Renal cortex interstitium (tissue), 11 donors: ENCODE data around the gene DTX3. TPM values are rescaled to one million over a fixed set of nuclear protein-coding genes. Genes with fewer than 3 reads are reported as not detected.
"Not testable (repeated sequence)": the region's sequence is repeated elsewhere in the genome, so short reads cannot be mapped to it uniquely, and the experiment has no call there.

Experiments
- DNase-seq, 11 donors: peaks; one replicate each; pipeline ENCODE4 v3.0.0-alpha.2; 2013; ENCODE audit warnings: low read depth in 9 of 11, low spot score in 4 of 11; ENCODE audit errors: extremely low read depth in 1 of 11
- polyA plus RNA-seq, 3 donors: library from polyadenylated mRNA; unstranded; fragments of 120-200 nt; gene quantifications; one replicate each; pipeline ENCODE4 v1.2.1, GENCODE V29; 2013; ENCODE audit not compliant: insufficient read length in 3 of 3

Gene DTX3
- polyA plus RNA-seq, 3 donors: 54.5 to 74.5 (median 63.9) TPM

- DNase-seq: no peak
These were observed 37.2 kb downstream of the DTX3 start for GRCh38 chr12:57641699-57642442.

GRCh38 chr12:57645990-57646658, 41.5 kb downstream of the DTX3 start:
- DNase-seq: not testable (repeated sequence)

- not testable (repeated sequence) for DNase-seq
These were observed 42.0 kb downstream of the DTX3 start for GRCh38 chr12:57646659-57647049.

- no peak for DNase-seq
These were observed 49.4 kb downstream of the DTX3 start for GRCh38 chr12:57654042-57654441.

- DNase-seq: no peak
These were observed 51.1 kb downstream of the DTX3 start for GRCh38 chr12:57655541-57656240.

GRCh38 chr12:57656408-57656807, 51.8 kb downstream of the DTX3 start:
- DNase-seq: not testable (repeated sequence)

- DNase-seq: no peak
These were observed 53.1 kb downstream of the DTX3 start for GRCh38 chr12:57657744-57658143.

GRCh38 chr12:57658890-57659289, 54.3 kb downstream of the DTX3 start:
- DNase-seq: no peak

Other genes with a start within 250 kb of the DTX3 start
- 100 to 1,000 TPM in 1 of 3 donors, 10 to 100 TPM in 2; 62.4 to 109 (median 81.4) TPM for gene R3HDM2, start 173.8 kb upstream of the DTX3 start, polyA plus RNA-seq
- under 1 TPM; 0.25 to 0.33 (median 0.32) TPM for gene INHBC, start 170.0 kb upstream of the DTX3 start, polyA plus RNA-seq
- under 1 TPM; 0.65 to 0.77 (median 0.66) TPM for gene INHBE, start 149.5 kb upstream of the DTX3 start, polyA plus RNA-seq
- 10 to 100 TPM; 16.4 to 22.8 (median 20.3) TPM for gene GLI1, start 145.0 kb upstream of the DTX3 start, polyA plus RNA-seq
- 1 to 10 TPM; 2.9 to 3.1 (median 3.0) TPM for gene ARHGAP9, start 125.0 kb upstream of the DTX3 start, polyA plus RNA-seq
- gene MARS1, start 116.8 kb upstream of the DTX3 start, polyA plus RNA-seq: 100 to 1,000 TPM; 113 to 145 (median 114) TPM
- 10 to 100 TPM; 28.4 to 36.2 (median 31.4) TPM for gene DDIT3, start 84.3 kb upstream of the DTX3 start, polyA plus RNA-seq
- 100 to 1,000 TPM in 1 of 3 donors, 10 to 100 TPM in 2; 52.7 to 108 (median 65.9) TPM for gene MBD6, start 82.0 kb upstream of the DTX3 start, polyA plus RNA-seq
- gene DCTN2, start 57.6 kb upstream of the DTX3 start, polyA plus RNA-seq: 100 to 1,000 TPM; 160 to 172 (median 172) TPM
- under 1 TPM; 0.50 to 0.88 (median 0.76) TPM for gene KIF5A, start 54.8 kb upstream of the DTX3 start, polyA plus RNA-seq
- gene PIP4K2C, start 13.6 kb upstream of the DTX3 start, polyA plus RNA-seq: 10 to 100 TPM; 36.5 to 42.1 (median 40.0) TPM
- 10 to 100 TPM; 29.8 to 37.5 (median 36.4) TPM for gene ARHGEF25, start 6.6 kb downstream of the DTX3 start, polyA plus RNA-seq
- 1 to 10 TPM in 1 of 3 donors, under 1 TPM in 2; 0.84 to 1.3 (median 0.97) TPM for gene B4GALNT1, start 28.4 kb downstream of the DTX3 start, polyA plus RNA-seq
- 100 to 1,000 TPM; 197 to 215 (median 204) TPM for gene OS9, start 89.3 kb downstream of the DTX3 start, polyA plus RNA-seq
- 1 to 10 TPM in 2 of 3 donors, under 1 TPM in 1; 0.89 to 1.9 (median 1.1) TPM for gene AGAP2, start 133.9 kb downstream of the DTX3 start, polyA plus RNA-seq
- 100 to 1,000 TPM in 1 of 3 donors, 10 to 100 TPM in 2; 86.7 to 113 (median 99.9) TPM for gene TSPAN31, start 140.2 kb downstream of the DTX3 start, polyA plus RNA-seq
- 100 to 1,000 TPM; 218 to 260 (median 221) TPM for gene CDK4, start 147.5 kb downstream of the DTX3 start, polyA plus RNA-seq
- 10 to 100 TPM; 16.6 to 24.8 (median 17.6) TPM for gene MARCHF9, start 150.3 kb downstream of the DTX3 start, polyA plus RNA-seq
- 1 to 10 TPM in 2 of 3 donors, under 1 TPM in 1; 0.96 to 1.5 (median 1.2) TPM for gene CYP27B1, start 162.3 kb downstream of the DTX3 start, polyA plus RNA-seq
- 10 to 100 TPM; 28.6 to 31.8 (median 31.5) TPM for gene METTL1, start 167.3 kb downstream of the DTX3 start, polyA plus RNA-seq
- gene EEF1AKMT3, start 167.8 kb downstream of the DTX3 start, polyA plus RNA-seq: 10 to 100 TPM; 11.6 to 13.3 (median 12.1) TPM
- 10 to 100 TPM; 40.5 to 43.2 (median 40.6) TPM for gene TSFM, start 178.0 kb downstream of the DTX3 start, polyA plus RNA-seq
- gene AVIL, start 213.9 kb downstream of the DTX3 start, polyA plus RNA-seq: 10 to 100 TPM; 11.1 to 14.7 (median 11.1) TPM
- 100 to 1,000 TPM; 237 to 273 (median 260) TPM for gene CTDSP2, start 241.9 kb downstream of the DTX3 start, polyA plus RNA-seq